ENCODE results near the gene XCL1.

DNA sequence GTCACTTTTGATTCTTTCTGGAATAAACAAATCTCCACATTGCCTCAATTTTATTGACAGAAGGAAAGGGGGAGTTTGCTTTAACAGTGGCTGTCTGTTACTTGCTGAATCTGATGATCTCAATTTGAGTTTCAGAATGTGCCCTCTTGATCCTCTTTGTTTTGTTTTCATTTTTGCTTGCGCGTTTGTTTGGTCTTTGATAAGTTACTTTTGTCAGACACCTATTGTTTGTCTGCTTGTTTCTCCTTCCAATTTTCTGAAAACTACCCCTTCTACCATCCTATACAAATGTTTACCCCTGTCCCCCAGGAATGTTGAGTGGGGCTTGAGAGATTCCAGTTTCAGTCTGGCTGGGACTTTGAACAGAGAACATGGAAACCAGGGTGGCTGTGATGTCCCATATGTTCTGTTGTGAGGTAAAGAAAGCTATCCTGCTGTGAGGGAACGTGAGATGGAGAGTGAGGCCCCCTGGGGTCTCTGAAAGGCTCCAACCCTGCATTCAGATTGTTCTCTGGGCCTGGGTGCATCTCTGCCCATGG lies 20.8 kb upstream of the XCL1 start:
- TF ChIP-seq, protein P1, sequence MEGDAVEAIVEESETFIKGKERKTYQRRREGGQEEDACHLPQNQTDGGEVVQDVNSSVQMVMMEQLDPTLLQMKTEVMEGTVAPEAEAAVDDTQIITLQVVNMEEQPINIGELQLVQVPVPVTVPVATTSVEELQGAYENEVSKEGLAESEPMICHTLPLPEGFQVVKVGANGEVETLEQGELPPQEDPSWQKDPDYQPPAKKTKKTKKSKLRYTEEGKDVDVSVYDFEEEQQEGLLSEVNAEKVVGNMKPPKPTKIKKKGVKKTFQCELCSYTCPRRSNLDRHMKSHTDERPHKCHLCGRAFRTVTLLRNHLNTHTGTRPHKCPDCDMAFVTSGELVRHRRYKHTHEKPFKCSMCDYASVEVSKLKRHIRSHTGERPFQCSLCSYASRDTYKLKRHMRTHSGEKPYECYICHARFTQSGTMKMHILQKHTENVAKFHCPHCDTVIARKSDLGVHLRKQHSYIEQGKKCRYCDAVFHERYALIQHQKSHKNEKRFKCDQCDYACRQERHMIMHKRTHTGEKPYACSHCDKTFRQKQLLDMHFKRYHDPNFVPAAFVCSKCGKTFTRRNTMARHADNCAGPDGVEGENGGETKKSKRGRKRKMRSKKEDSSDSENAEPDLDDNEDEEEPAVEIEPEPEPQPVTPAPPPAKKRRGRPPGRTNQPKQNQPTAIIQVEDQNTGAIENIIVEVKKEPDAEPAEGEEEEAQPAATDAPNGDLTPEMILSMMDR (conservative IDR thresholded peaks at IDR 0.05 in 1 of 2, IDR thresholded peaks at IDR 0.05 in 1 of 2; ENCODE audit: low read depth in 1 of 2, low read length in 2 of 2), result no peak
- no peak for TF ChIP-seq EZH2 (IDR thresholded peaks at IDR 0.05; ENCODE audit: low read length, missing control alignments)

All from fibroblast of lung (primary cell).